Measurements from ENCODE around the gene PAEP. TPM values are rescaled to one million over a fixed set of nuclear protein-coding genes. Genes with fewer than 3 reads are reported as not detected.

PAEP gene
- total RNA-seq, 1 experiment from 2014 or later: not detected

GRCh38 chr9:135612437-135612836 is 50.9 kb downstream of the PAEP start:
- ChIA-PET POLR2A (no interaction called here), CTCF (no interaction called here)
- Histone ChIP-seq H3K4me1 (ENCODE audit: control insufficient read depth, insufficient read depth, low read length) (no peaks in the 10 kb centered on the region), H3K36me3 (ENCODE audit: control insufficient read depth, insufficient read depth, low read length) (no peaks in the 10 kb centered on the region), H3K27ac (ENCODE audit: low read length) (no peak overlapping the region), H3K4me3 (ENCODE audit: low read depth in 2 of 2, low read length in 2 of 2) (no peak overlapping the region), H3K27me3 (ENCODE audit: control insufficient read depth, insufficient read depth, low read length) (no peaks in the 10 kb centered on the region), H3K9me3 (ENCODE audit: control insufficient read depth, insufficient read depth, low read depth, low read length) (no peaks in the 10 kb centered on the region)
- intact Hi-C loops (cut with micrococcal nuclease; ENCODE audit: unreplicated experiment): no loop called here
- ATAC-seq (no peak), DNase-seq (ENCODE audit: low read depth, low spot score) (no peak)
- TF ChIP-seq TCF7L2 (IDR thresholded peaks at IDR 0.05; ENCODE audit: low read depth, low read length) (no peak), CTCF (IDR thresholded peaks at IDR 0.05) (no peak), POLR2AphosphoS5 (IDR thresholded peaks at IDR 0.05; ENCODE audit: low read depth, low read length) (no peak), SIN3A (IDR thresholded peaks at IDR 0.05; ENCODE audit: borderline replicate concordance, insufficient read depth, low read depth, low read length) (no peak), REST (IDR thresholded peaks at IDR 0.05; ENCODE audit: insufficient read depth in 1 of 2, low read depth in 2 of 2, low read length in 1 of 2) (no peak)
- no TSS peak for BruUV-seq (replicated peaks)
- in situ Hi-C loops (cut with HindIII; ENCODE audit: low pct_unique_long_range_greater_than_20kb, low sequenced_read_pairs): no loop called here

GRCh38 chr9:135612981-135613910 is 51.7 kb downstream of the PAEP start:
- Histone ChIP-seq H3K9me3 (ENCODE audit: control insufficient read depth, insufficient read depth, low read depth, low read length) (no peaks in the 10 kb centered on the region), H3K36me3 (ENCODE audit: control insufficient read depth, insufficient read depth, low read length) (no peaks in the 10 kb centered on the region), H3K4me1 (ENCODE audit: control insufficient read depth, insufficient read depth, low read length) (no peaks in the 10 kb centered on the region), H3K4me3 (ENCODE audit: low read depth in 2 of 2, low read length in 2 of 2) (no peak overlapping the region), H3K27ac (ENCODE audit: low read length) (no peak overlapping the region), H3K27me3 (ENCODE audit: control insufficient read depth, insufficient read depth, low read length) (no peaks in the 10 kb centered on the region)
- CTCF ChIA-PET: no interaction called here
- intact Hi-C loops (cut with micrococcal nuclease; ENCODE audit: unreplicated experiment): no loop called here
- POLR2A ChIA-PET: no interaction called here
- in situ Hi-C loops (cut with HindIII; ENCODE audit: low pct_unique_long_range_greater_than_20kb, low sequenced_read_pairs): no loop called here
- DNase-seq (ENCODE audit: low read depth, low spot score): no peak
- no peak for ATAC-seq
- no peak for TF ChIP-seq SIN3A (IDR thresholded peaks at IDR 0.05; ENCODE audit: borderline replicate concordance, insufficient read depth, low read depth, low read length)
- no peak for TF ChIP-seq POLR2AphosphoS5 (IDR thresholded peaks at IDR 0.05; ENCODE audit: low read depth, low read length)
- no peak for TF ChIP-seq CTCF (IDR thresholded peaks at IDR 0.05)
- no peak for TF ChIP-seq REST (IDR thresholded peaks at IDR 0.05; ENCODE audit: insufficient read depth in 1 of 2, low read depth in 2 of 2, low read length in 1 of 2)
- no peak for TF ChIP-seq TCF7L2 (IDR thresholded peaks at IDR 0.05; ENCODE audit: low read depth, low read length)
- BruUV-seq (replicated peaks): no TSS peak

Measured in Panc1 (cell line).